ENCODE measurements around the gene PPFIA1.
A peak's percentile ranks its signal among the peaks of the same experiment; 100 is the strongest.
"Not testable (repeated sequence)": the region's sequence is repeated elsewhere in the genome, so short reads cannot be mapped to it uniquely, and the experiment has no call there.

The PPFIA1 gene

GRCh38 chr11:70394211-70394950, 123.9 kb downstream of the PPFIA1 start:
- DNase-seq (ENCODE audit: low read depth), result no peak

GRCh38 chr11:70397336-70397982, 127.0 kb downstream of the PPFIA1 start:
- no peak for DNase-seq (ENCODE audit: low read depth)

GRCh38 chr11:70397983-70398833, 127.7 kb downstream of the PPFIA1 start, which contains the start of gene CTTN:
TSS of gene CTTN (plus strand) at chr11:70398529. CDS start at chr11:70407298, 8,769 bp downstream.
- DNase-seq (ENCODE audit: low read depth), result peak; percentile 50

- no peak for DNase-seq (ENCODE audit: low read depth)
These were observed 128.6 kb downstream of the PPFIA1 start for GRCh38 chr11:70398834-70399680.

- DNase-seq (ENCODE audit: low read depth), result no peak
These were observed 129.2 kb downstream of the PPFIA1 start for GRCh38 chr11:70399681-70400112.

- no peak for DNase-seq (ENCODE audit: low read depth)
These were observed 130.2 kb downstream of the PPFIA1 start for GRCh38 chr11:70400643-70401042.

GRCh38 chr11:70402016-70402415, 131.5 kb downstream of the PPFIA1 start:
- DNase-seq (ENCODE audit: low read depth), result no peak

- no peak for DNase-seq (ENCODE audit: low read depth)
These were observed 132.2 kb downstream of the PPFIA1 start for GRCh38 chr11:70402685-70403084.

- DNase-seq (ENCODE audit: low read depth), result no peak
These were observed 133.8 kb downstream of the PPFIA1 start for GRCh38 chr11:70404244-70404643.

- no peak for DNase-seq (ENCODE audit: low read depth)
These were observed 135.3 kb downstream of the PPFIA1 start for GRCh38 chr11:70405679-70406395.

- no peak for DNase-seq (ENCODE audit: low read depth)
These were observed 136.6 kb downstream of the PPFIA1 start for GRCh38 chr11:70407121-70407520.

GRCh38 chr11:70407814-70408213, 137.3 kb downstream of the PPFIA1 start:
- no peak for DNase-seq (ENCODE audit: low read depth)

- DNase-seq (ENCODE audit: low read depth), result not testable (repeated sequence)
These were observed 137.8 kb downstream of the PPFIA1 start for GRCh38 chr11:70408326-70408725.

- no peak for DNase-seq (ENCODE audit: low read depth)
These were observed 138.9 kb downstream of the PPFIA1 start for GRCh38 chr11:70409437-70409836.

- no peak for DNase-seq (ENCODE audit: low read depth)
These were observed 139.4 kb downstream of the PPFIA1 start for GRCh38 chr11:70409871-70410270.

- no peak for DNase-seq (ENCODE audit: low read depth)
These were observed 140.1 kb downstream of the PPFIA1 start for GRCh38 chr11:70410276-70411205.

GRCh38 chr11:70411713-70412452, 141.4 kb downstream of the PPFIA1 start:
- no peak for DNase-seq (ENCODE audit: low read depth)

GRCh38 chr11:70413151-70413550, 142.7 kb downstream of the PPFIA1 start:
- no peak for DNase-seq (ENCODE audit: low read depth)

Data from activated T-cell treated with anti-CD3 and anti-CD28 coated beads for 1 hour (primary cell).